Left colon (tissue), 2 donors: ENCODE data around the gene TSPAN31. TPM values are rescaled to one million over a fixed set of nuclear protein-coding genes. Genes with fewer than 3 reads are reported as not detected.
A peak's percentile ranks its signal among the peaks of the same experiment; 100 is the strongest.

Experiments
- ATAC-seq: fragments of 200-7000 bp; cut with Tn5 transposase; one replicate; pipeline ENCODE4 v1.9.1; 2020; ENCODE audit warnings: mild to moderate bottlenecking, moderate library complexity
- DNase-seq, 2 donors: peaks; one replicate each; pipeline ENCODE4 v3.0.0-alpha.2; 2020
- intact Hi-C, 2 donors: fragments of 100-400 bp; cut with DNase I in 1 of 2; cut with micrococcal nuclease in 1 of 2; formaldehyde crosslinking; loops; one replicate each; pipeline versions ENCODE4 v1.11.2 to v1.14.0; 2022; cut with DNase I, micrococcal nuclease
- total RNA-seq, 2 donors: library from RNA; stranded (reverse); fragmentation: NEBNext Ultra II Directional; extraction: Animal tissue kit (Norgen Biotek cat#: 25700); gene quantifications; one replicate each; pipeline ENCODE4 v1.2.1, GENCODE V29; 2021
- donor health status: DM: no; HTN: no; CAD: no.
- donor health status: DM: yes; HTN: yes; CAD: no.

Gene TSPAN31
- total RNA-seq, 2 donors from 2014 or later = 28.9 to 40.6 TPM

DNA sequence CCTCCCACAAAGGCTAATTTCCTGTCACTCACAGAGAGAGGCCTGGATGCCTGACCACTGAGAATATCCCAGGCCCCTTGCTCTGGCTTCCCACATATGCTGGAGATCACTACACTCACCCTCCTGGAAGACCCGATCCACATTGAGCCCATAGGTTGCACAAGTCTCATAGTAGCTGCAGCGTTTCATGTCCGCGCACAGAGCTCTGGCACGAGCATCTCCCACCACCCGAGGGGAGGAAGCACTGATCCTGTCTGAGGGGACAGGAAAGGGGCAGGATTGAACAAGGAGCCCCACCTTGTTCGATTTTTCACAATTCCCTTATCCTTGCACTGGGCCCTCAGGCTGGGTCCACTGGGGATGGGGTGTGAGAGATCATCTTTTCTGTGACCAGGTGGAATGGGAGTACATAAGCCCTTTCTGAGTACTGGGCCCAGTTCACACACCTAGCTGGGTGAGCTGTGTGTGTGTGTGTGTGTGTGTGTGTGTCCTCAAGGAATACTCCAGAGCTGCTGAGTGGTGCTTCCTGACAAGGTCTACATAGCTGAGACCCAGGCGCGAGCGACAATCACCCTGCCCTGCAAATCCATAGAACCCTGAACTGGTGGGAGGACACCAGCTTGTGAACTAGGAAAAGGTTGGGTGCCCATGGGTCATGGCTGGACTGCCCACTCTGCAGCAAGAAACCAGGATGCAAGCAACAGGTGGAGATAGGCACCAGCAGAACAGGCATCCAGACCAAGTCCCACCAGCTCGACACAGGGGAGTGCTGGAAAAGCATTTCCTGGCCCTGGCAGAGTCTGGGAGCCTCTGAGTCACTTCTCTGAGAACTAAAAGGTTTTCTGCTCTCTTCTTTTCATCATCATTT, 11.9 kb upstream of the TSPAN31 start:
- intact Hi-C loops = no loop called here

GRCh38 chr12:57733928-57734327, 10.9 kb upstream of the TSPAN31 start:
- no peak for ATAC-seq
- intact Hi-C loops = no loop called here
- DNase-seq = no peak

More for the DNA sequence above, 11.9 kb upstream of the TSPAN31 start:
- no peak for ATAC-seq
- DNase-seq = no peak

DNA sequence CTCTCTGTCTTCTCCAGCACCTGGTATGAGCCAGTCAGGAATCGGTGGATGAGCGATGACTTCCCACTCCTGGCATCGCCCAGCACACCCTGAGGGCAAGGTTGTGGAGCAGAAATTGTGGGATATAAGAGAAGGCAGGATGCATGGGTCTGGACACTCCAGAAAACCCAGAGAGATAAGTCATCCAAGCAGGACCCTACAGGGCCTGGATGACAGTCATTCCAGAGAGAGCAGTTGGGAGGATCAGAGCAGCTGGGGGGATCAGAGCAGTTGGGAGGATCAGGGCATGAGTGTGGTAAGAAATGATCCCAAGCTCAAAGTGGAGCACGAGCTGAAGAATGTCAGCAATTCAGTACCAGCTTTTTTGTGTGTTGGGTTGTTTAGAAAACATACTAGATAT, 10.2 kb upstream of the TSPAN31 start:
- ATAC-seq (no peak), DNase-seq (no peak)
- intact Hi-C loops = no loop called here

DNA sequence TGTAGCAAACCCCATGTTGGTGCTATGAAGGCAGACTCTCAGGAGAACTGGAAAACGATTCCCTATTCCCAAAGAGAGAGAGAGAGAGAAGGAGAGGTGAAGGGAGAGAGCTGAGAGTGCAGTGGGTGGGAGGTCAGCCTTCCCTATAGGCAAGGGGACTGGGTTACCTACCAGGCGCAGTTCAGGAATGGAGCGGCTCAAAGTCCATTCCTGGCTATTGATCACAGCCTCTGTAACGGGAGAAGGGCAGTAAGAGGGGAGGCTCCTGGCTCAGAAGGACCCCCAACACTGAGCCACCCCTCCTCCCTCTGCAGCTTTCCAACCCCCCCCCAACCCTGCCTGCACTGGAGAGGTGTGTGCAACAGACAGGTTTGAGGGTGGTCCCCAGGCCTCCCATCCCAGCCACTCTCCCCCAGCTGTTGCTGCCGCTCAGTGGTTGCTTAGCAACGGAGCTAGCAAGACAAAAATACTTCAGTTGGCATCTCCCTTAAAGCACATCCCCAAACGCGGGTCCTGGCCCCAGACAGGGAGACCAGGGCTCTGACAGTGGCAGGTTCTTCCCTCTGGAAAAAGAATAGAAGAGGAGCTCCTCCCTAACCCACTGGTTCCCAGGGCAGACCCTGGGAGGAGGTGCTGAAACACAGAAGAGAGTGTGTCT, 9.5 kb upstream of the TSPAN31 start:
- no peak for ATAC-seq
- intact Hi-C loops = no loop called here
- DNase-seq = no peak

DNA sequence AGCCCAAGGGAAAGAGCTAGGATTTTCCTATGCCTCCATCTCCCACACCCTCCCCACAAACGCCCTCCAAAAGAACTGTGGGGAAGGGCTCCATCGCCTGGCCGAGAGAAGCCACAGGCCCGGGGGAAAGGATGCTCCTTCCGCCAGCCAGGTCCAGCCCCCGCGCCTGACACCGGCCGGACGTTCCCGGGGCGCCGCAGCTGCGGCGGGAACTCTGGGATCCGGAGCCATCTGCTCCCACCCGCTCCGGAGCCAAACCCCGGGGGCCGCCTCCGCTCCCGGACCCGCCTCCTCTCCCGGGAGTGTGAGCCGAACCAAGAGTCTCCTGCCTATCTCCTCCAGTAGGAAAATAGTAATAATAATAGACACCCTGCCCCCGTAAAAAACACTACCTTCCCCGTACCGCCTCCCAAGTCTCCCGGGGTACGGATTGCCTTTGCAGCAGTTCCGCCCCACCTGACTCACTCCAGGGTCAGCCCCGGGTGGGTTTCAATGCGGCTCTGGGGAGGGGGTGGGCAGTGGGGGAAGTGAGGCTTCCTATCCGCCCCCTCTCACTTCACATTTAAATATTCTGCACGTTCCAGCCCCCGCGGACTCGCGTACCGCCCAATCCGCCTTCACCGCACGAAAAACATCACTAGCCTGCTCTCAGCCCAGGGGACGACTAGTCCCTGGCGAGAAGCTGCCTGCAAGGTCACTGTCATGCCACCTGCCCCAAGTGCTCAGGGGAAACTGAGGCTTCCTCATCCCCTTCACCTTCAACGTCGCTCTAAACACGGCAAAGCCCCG, 8.7 kb upstream of the TSPAN31 start:
- peak; percentile 30 for ATAC-seq
- intact Hi-C loops = no loop called here
- no peak for DNase-seq

DNA sequence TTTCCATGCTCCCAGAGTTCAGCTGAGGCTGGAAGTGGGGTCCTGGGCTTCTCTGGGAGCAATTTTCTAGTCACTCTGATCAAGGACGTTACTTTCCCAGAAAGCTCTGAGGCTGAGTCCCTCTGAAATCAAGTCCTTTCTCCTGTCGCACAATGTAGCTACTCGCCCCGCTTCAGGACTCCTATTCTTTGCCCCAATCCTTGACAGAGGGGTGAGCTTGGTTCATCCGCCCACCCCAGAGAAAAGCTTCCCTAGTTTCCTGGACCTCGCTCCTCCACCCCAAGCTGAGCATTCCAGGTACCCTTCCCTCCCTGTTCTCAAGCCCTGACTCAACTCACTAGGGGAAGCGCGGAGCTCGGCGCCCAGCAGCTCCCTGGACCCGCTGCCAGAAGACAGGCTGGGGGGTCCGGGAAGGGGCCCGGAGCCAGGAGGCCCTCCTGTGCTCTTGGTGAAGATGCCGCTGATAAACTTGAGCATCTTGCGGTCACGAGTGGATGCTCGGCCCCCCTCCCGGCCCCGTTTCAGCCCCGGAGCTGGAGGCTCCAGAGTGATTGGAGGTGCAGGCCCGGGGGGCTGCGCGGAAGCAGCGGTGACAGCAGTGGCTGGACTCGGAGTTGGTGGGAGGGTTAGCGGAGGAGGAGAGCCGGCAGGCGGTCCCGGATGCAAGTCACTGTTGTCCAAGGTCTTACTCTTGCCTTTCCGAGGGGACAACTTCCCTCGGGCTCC, 7.9 kb upstream of the TSPAN31 start:
- DNase-seq = no peak
- no peak for ATAC-seq

DNA sequence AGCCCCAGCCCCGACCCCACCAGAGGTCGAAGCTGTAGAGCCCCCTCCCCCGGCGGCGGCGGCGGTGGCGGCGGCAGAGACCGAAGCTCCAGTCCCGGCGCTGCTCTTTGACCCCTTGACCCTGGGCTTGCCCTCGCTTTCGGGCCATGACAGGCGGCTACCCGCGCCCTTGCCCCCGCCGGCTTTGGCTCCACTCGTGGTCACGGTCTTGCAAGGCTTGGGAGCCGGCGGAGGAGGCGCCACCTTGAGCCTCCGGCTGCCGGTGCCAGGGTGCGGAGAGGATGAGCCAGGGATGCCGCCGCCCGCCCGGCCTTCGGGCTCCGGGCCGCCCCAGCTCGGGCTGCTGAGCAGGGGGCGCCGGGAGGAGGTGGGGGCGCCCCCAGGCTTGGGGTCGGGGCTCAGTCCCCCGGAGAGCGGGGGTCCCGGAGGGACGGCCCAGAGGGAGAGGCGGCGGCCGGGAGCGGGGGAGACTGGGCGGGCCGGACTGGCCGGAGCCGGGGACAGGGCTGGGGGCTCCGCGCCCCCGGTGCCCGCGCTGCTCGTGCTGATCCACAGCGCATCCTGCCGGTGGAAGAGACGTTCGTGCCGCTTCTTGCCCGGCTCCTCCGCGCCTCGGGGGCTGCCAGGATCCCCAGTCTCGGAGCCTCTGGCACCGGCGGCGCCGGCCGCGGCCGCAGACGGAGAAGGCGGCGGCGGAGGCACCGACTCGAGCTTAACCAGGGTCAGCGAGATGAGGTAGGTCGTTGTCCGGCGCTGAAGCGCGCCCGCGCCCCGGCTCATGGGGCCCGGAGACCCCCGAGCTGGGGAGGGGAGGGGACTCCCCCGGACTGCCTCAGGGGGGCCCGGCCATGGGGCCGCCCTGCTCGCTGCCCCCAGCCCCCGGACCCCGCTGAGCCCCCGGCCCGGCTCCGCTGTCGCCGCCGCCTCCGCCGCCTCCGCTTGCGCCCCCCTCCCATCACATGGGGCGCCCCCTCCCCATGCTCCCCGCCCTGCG, 7.1 kb upstream of the TSPAN31 start:
- intact Hi-C loops = no loop called here
- ATAC-seq (no peak), DNase-seq (no peak)

More for the DNA sequence above, 7.9 kb upstream of the TSPAN31 start:
- intact Hi-C loops = no loop called here

DNA sequence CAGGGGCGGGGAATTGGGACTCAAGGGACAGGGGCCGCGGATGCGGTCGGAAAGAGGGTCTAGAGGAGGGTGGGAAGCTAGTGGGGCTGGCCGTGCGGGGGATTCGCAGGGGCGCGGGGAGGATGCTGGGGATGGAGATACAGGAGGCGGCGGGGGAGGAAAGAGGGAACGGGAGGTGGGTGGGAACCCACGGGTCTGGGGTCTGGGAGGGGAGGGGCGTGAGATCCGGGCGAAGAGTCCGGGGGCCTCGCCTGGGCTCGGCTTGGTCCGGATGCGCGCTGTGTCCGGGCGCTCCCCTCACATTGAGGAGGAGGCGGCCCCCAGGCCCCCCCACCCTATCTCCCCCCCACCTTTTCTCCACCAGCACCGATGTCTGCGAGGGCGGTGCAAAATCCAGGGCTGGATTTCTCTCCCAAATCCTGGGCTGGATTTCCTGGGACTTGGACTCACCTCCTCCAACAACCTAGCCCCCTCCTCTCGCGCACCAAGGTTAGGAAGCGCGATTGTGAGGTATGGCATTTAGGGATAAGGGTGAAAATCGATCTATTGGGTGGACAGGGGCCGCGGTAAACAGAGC, 6.1 kb upstream of the TSPAN31 start, which contains the start of gene AGAP2:
TSS of gene AGAP2 (minus strand) at position 82 of the 577 bp plus-strand sequence. CDS start 496 bp downstream, outside the sequence.
- DNase-seq = no peak
- ATAC-seq = no peak
- intact Hi-C loops = no loop called here

DNA sequence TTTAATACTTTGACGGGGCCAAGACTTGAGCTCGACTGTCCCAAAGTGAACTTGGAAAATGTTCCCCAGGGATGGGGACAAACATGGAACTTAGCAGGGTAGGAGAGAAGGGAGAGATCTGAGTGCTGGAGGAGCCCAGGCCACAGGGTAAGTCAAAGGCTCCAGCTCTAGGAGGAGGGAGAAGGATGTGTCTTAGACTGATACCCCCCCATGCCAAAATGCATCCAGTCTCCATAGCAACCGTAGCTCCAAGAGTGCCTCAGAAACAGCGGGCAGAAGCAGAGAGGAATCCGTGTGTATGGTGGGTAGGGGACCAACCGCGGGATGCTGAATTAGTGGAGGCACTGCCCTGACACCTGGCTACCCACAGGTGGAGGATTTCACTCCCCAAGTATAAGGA, 5.5 kb upstream of the TSPAN31 start:
- no peak for ATAC-seq
- intact Hi-C loops = no loop called here
- DNase-seq = no peak

DNA sequence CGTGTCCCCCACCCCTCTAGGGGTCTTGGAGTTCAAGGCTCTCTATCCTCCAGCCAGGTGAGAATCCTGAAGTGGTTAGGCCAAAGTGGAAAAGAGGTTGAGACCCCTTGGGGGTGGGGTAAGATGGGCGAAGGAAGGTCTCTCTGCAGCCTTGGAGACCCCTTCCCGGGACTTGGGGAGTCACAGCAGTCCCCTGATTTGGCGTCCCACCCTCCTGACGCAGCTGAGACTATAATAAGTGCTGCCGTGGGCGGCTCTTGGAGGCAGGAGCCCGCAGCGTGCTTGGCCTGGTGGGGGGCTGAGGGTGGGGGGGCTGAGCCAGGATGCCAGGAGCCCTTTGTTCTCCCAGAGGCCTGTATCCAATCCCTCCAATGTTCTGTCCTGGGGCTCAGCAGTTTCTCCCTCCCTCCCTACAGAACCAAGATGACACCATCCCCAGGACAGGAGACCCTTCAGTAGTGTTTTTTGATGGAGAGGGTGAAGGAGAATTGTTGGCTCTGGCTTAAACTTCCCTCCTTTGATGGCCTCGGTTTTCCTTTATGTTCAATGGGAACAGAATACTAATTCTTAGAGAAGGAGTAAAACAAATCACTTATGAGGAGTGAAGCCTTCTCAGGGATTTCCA, 4.8 kb upstream of the TSPAN31 start:
- intact Hi-C loops = no loop called here
- ATAC-seq = no peak
- no peak for DNase-seq

DNA sequence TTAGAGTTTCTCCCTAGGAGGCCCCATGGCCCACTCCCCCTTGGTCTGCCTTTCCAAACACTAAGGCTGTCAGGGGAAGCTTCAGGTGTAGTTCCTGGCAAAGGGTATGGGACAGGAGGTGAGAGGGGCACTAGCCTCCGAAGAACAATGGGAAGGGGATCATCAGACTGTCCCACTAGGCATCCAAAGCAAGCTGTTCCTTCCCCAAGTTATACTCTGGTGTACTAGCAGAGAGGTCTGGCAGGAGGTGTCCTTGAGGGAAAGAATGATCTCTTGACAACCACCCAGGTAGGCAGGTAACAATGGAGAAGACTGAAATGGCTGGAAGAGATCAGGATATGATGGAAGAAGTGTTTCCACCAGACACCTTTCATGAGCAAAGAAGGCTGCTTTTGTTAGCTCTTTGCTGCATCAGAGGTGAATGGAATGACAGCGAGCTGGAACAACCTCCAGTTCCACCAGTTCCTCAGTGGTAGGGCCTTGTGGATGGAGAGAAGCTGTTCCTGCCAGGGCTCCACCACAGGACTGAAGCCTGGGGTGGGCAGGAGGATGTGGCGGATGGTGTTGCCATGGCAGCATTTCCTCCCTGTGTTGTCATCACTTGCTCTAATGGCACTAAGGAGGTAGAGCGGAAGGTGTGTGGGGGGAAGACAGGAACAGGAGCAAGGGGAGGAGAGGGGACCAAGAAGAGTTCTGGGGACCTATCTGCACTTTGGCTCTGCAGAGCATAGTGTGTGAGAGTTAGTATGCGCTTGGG, 4.0 kb upstream of the TSPAN31 start:
- DNase-seq (peak in 1 of 2 donors; percentile 49), ATAC-seq (no peak)

GRCh38 chr12:57741413-57741789, 3.4 kb upstream of the TSPAN31 start:
- intact Hi-C loops = no loop called here
- ATAC-seq = no peak
- DNase-seq = no peak

More for the DNA sequence above, 4.0 kb upstream of the TSPAN31 start:
- intact Hi-C loops = no loop called here

DNA sequence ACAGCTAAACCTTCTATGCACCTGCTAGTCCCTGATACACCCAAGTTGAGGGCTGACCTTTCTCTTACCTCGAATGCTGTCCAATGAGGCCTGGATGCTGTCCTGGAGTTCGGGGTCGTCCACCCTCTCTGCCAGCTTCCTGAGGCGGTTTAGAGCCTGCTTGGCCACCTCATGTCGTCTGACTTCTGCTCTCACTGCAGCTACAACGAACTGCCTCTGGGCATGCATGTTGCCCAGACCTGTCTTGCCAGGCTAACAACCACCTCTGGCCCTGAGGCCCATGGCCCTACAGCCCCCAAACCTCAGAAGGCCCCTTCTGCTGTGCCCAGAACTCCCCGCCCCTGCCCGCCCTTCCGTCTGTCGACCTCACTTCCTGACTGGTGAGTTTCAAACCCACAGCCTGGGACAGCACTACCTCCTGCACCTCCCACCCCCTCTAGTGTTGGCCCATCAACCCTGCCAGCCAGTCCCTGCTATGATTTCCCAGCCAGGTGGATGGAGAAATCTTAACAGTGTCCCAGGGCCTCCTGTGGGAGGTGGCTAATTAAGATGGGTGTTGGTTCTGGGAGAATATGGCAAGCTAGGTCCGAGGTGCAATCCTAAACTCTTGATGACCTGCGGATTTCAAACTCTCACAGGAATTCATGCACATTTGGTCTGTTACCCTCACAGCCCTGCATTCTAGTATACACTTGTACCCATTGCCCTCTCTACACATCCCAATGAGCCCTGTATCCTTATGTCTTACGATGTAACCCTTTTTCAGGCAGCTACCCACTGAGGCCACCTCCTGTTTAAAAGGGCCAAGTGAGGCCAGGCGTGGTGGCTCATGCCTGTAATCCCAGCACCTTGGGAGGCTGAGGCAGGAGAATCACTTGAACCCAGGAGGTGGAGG, 2.7 kb upstream of the TSPAN31 start:
- peak; percentile 60 to 65 for DNase-seq
- no peak for ATAC-seq
- intact Hi-C loops = no loop called here

- ATAC-seq = peak; percentile 8
These were observed 1.1 kb upstream of the TSPAN31 start for GRCh38 chr12:57743769-57744168.

GRCh38 chr12:57744194-57744776, 554 bp upstream of the TSPAN31 start:
- ATAC-seq (peak; percentile 67), DNase-seq (peak; percentile 79 to 81)
- intact Hi-C loops = no loop called here

More at GRCh38 chr12:57743769-57744168, 1.1 kb upstream of the TSPAN31 start:
- intact Hi-C loops = no loop called here
- no peak for DNase-seq
